DND-41 (cell line): ENCODE results near the gene HLA-C.

Experiments used
- EZH2 ChIP-seq: IDR thresholded peaks from 3 replicates; pipeline ENCODE4 v1.6.1; 2012; ENCODE audit warnings: borderline replicate concordance, low read depth, mild to moderate bottlenecking, moderate library complexity, low read length, inconsistent platforms; ENCODE audit not compliant: severe bottlenecking
- TF ChIP-seq, protein P1 (sequence below): IDR thresholded peaks from 2 replicates; pipeline ENCODE4 v1.5.1; 2012; ENCODE audit warnings: borderline replicate concordance, low read length, moderate library complexity, mild to moderate bottlenecking; ENCODE audit not compliant: poor library complexity, severe bottlenecking; ENCODE audit errors: extremely low read depth

DNA sequence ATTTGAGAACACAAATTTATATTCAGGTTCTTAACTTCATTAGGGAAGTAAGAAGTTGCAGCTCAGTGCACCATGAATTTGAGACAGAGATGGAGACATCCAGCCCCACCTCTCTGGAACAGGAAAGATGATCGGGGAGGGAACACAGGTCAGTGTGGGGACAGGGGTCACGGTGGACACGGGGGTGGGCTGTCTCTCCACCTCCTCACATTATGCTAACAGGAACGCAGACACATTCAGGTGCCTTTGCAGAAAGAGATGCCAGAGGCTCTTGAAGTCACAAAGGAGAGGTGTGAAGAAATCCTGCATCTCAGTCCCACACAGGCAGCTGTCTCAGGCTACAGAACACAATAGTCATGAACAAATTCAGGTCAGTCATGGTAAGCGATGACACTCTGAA lies 3.1 kb downstream of the HLA-C start:
- TF ChIP-seq, protein P1, sequence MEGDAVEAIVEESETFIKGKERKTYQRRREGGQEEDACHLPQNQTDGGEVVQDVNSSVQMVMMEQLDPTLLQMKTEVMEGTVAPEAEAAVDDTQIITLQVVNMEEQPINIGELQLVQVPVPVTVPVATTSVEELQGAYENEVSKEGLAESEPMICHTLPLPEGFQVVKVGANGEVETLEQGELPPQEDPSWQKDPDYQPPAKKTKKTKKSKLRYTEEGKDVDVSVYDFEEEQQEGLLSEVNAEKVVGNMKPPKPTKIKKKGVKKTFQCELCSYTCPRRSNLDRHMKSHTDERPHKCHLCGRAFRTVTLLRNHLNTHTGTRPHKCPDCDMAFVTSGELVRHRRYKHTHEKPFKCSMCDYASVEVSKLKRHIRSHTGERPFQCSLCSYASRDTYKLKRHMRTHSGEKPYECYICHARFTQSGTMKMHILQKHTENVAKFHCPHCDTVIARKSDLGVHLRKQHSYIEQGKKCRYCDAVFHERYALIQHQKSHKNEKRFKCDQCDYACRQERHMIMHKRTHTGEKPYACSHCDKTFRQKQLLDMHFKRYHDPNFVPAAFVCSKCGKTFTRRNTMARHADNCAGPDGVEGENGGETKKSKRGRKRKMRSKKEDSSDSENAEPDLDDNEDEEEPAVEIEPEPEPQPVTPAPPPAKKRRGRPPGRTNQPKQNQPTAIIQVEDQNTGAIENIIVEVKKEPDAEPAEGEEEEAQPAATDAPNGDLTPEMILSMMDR: no peak
- no peak for TF ChIP-seq EZH2
